GM20000 (cell line): Measurements from ENCODE around the gene CEP89.
A peak's percentile ranks its signal among the peaks of the same experiment; 100 is the strongest.
"Not testable (repeated sequence)": the region's sequence is repeated elsewhere in the genome, so short reads cannot be mapped to it uniquely, and the experiment has no call there.

ENCODE experiments used
- DNase-seq: peaks from one replicate; pipeline ENCODE4 v3.0.0; 2012; ENCODE audit warnings: low spot score
- CTCF ChIP-seq: IDR thresholded peaks from 2 replicates; pipeline ENCODE4 v1.5.1; 2012; ENCODE audit warnings: mild to moderate bottlenecking, control low read depth; ENCODE audit errors: extremely low read depth, missing control alignments

Gene CEP89

GRCh38 chr19:32843716-32844245 lies 128.0 kb downstream of the CEP89 start:
- no peak for TF ChIP-seq CTCF

DNA sequence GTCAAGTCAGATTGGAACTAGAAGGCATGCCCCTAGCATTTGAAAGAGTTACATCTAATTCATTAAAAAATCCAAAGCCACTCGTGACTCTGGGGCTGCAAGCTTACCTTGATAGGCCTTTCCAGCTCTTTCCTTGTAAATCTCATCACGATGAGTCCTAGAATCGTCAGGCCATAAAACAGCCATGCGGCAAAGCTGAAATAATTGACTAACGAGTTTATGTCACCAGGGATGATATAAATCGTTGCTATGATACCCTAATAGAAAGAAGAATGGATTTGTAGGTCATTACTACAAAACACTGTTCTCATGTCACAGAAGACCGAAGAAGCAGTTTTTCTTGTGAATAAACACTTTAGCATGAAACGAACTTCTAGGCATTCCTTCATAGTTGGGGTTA lies 129.7 kb downstream of the CEP89 start:
- TF ChIP-seq CTCF = no peak
- DNase-seq = no peak

More at GRCh38 chr19:32843716-32844245, 128.0 kb downstream of the CEP89 start:
- DNase-seq = no peak

DNA sequence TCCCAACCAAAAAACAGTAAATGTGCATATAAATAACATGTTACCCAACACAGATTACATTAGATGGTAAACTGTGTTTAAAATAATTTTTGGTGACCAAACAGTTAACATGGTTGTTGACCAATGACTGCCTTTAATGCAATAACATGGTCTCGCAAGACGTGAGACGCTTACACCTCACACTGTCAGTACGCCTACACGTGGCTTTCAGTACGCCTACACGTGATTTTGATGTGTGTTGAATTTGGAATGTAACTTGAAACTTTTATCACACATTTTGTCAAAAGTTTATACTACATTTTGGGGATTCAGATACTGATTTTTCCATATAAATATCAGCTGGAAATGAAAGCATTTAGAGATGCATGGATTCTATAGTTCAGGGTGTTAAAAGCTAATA lies 134.2 kb downstream of the CEP89 start:
- TF ChIP-seq CTCF = no peak
- DNase-seq = no peak

- DNase-seq = not testable (repeated sequence)
Measured at GRCh38 chr19:32833388-32833787, 138.4 kb downstream of the CEP89 start.

GRCh38 chr19:32832825-32833224 lies 138.9 kb downstream of the CEP89 start:
- not testable (repeated sequence) for DNase-seq

GRCh38 chr19:32832094-32832493 lies 139.7 kb downstream of the CEP89 start:
- not testable (repeated sequence) for DNase-seq

GRCh38 chr19:32831611-32832010 lies 140.1 kb downstream of the CEP89 start:
- TF ChIP-seq CTCF = no peak
- no peak for DNase-seq

- DNase-seq = peak; percentile 8
- no peak for TF ChIP-seq CTCF
Measured at GRCh38 chr19:32830231-32831014, 141.3 kb downstream of the CEP89 start.

DNA sequence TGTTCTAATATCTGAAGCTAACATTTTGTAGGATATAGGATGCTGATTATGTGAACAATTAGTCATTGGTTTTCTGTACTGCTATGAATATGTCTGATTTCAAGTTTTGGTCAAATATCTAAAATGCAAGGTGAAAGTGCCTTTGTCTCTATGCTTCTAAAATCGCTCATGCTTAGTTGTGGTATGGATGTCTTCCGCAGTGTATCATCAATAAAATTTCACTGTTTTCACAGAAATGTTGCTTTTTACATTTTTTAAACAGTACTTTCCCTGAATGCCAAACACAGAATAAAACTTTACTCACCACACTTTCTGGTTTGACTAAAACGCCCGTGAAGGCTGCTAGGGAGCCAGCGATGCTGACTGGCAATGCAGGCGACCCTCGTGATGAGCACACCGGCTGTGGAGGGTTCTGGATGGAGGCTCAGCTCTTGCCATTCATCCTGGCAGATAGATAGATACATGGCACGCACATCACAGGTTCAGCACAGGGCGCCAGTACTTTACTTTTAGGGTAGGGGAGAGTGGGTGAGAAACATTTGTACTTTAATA lies 142.3 kb downstream of the CEP89 start:
- no peak for DNase-seq
- TF ChIP-seq CTCF = no peak
